Skeletal muscle cell (primary cell): ENCODE measurements around the gene SEMA3A.
A peak's percentile ranks its signal among the peaks of the same experiment; 100 is the strongest.
"Not testable (repeated sequence)": the region's sequence is repeated elsewhere in the genome, so short reads cannot be mapped to it uniquely, and the experiment has no call there.

ENCODE experiments used
- DNase-seq: peaks from one replicate; pipeline ENCODE4 v3.0.0-alpha.2; 2010; ENCODE audit warnings: low read depth
- H3K4me3 ChIP-seq: 2 replicates; pipeline ENCODE4 v1.5.1; 2011; ENCODE audit warnings: low read depth, mild to moderate bottlenecking, control low read depth, low read length, moderate library complexity

SEMA3A gene

DNA sequence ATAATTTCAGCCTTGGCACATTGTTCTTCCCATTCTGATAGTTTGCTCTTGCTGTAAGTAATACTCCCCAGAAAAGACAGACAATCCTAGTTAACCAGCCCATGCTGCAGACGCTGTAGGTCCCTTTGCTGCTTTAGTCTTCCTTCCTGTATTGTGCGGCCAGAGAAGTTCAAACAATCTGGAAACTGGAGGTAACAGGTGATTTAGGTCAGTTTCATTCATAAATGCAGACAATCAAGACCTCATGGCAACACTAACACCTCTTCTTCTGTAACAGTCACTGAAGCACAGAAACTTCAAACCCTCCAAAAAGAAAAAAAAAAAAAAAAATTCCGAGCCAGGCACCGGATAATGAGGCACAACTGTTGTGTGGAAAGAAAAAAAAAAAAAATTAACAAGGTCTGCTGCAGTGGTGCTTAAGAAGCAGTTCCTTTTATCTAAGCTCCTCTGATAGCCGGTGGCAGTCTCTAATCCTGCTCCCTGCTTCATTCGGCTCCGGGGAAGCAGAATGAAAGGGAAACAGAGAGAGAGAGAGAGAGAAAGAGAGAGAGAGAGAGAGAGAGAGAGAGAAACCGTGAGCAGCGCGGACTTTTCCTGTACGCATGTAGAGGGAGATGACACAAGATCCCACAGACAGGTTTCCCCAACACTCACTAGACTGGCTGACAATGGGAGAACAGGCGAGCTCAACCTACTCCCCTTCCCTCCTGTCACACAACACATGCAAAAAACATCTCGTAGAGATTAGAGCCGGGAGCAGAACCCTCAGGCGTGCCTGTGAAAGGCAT, at the start of gene SEMA3A:
SEMA3A (minus strand) TSS at position 306 of the 788 bp plus-strand sequence; CDS start at position 103, 203 bp downstream.
- peak; percentile 68 for DNase-seq
- peak within 1 kb of the TSS; percentile 58 for H3K4me3 ChIP-seq

GRCh38 chr7:84243037-84243436, 48.4 kb upstream of the SEMA3A start:
- not testable (repeated sequence) for H3K4me3 ChIP-seq, DNase-seq

GRCh38 chr7:84238596-84238995, 44.0 kb upstream of the SEMA3A start:
- DNase-seq = no peak
- H3K4me3 ChIP-seq = no peak overlapping the region

GRCh38 chr7:84237533-84238173, 43.1 kb upstream of the SEMA3A start:
- no peak overlapping the region for H3K4me3 ChIP-seq
- peak; percentile 89 for DNase-seq

DNA sequence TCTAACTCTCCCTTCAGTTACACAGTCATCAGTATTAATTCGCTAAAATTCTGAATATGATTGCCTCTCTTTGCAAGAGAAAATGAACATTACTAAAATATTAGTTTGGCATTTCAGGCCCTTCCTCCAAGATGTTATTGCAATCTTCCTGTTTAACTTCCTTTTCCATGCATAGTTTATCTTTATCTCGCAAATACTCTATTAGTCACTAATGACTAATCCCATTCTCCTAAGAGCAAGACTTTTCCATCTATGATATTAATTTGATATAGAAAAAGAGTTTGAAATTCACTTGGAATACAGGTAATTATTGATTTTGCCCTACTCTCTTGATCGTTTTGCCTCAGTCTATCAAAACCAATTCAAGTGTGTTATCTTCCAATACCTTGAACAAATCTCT, 41.8 kb upstream of the SEMA3A start:
- H3K4me3 ChIP-seq = no peak overlapping the region
- DNase-seq = no peak

DNA sequence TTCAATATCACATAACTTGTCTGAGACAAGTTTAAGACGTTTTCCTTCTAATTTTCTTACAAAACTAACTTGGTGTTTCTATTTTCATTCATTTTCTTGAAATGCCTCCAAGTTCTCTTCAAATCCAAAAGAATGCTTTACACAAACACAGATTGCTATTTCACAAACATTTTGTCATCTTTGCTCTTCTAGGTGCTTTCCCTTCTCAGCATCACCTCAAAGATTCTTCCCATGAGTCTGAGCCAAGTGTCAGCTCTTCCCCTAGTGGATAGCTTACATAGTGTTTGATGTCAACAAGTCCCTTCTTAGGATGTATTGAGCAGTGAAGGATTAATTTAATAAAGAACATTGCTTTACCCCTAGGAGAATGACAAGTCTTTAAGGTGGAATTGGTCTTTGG, 38.1 kb upstream of the SEMA3A start:
- H3K4me3 ChIP-seq = no peak overlapping the region
- peak; percentile 78 for DNase-seq

DNA sequence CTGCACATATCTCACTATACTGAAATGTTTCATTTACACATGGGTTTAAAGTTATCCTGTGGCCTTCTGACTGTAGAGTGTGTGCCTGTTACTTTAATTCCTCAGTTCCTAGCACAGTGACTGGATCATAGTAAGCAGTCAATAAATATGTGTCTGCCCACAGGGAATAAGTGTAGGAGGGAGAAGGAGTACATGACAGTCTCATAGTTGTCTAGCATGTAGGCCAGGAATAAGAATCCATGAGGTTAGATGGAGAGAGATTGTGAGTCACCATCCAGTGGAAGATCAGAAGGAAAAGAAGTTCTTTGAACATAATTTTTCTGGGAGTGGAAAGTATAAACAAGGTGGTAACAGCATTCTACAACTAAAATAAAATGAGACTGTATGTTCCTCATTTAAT, 36.6 kb upstream of the SEMA3A start:
- no peak overlapping the region for H3K4me3 ChIP-seq
- no peak for DNase-seq

- no peak overlapping the region for H3K4me3 ChIP-seq
- DNase-seq = no peak
Measured at GRCh38 chr7:84230491-84230890, 35.9 kb upstream of the SEMA3A start.

DNA sequence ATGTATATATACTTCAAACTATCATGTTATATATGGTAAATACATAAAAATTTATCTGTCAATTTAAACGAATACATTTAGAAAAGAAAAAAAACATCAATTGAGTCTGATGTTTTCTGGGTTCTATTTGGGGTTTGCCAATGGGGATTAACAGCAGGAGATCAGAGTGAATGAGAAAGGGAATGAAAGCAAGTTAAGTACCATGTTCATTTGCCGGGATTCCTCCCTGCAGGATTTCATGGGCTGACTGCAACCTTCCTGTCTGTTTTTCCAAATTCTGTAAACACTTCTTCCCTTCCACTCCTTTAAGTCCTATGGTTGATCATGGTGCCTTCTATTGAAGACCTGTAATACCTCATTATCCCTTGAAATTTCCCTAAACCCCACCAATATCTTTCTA, 33.9 kb upstream of the SEMA3A start:
- no peak for DNase-seq
- H3K4me3 ChIP-seq = no peak overlapping the region

DNA sequence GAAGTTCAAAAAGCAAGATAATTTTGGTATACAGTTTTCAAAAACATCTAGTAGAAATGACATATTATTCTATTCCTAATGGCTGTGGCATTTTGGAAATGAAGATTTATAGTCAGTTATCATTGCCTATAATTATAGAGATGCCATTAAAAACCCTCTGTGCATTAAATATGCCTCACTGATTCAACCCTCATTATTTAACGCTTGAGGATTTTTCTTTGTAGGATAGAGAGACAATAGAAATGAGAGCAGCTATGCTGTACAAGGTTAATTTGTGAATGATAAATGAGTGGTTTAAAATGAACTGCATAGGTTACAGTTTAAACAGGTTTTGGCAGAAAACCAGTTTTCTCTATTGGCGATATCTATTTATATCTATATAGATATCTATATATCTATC, 32.2 kb upstream of the SEMA3A start:
- H3K4me3 ChIP-seq = no peak overlapping the region
- no peak for DNase-seq

GRCh38 chr7:84224505-84224904, 29.9 kb upstream of the SEMA3A start:
- H3K4me3 ChIP-seq = no peak overlapping the region
- DNase-seq = no peak

- H3K4me3 ChIP-seq = no peak overlapping the region
- DNase-seq = no peak
Measured at GRCh38 chr7:84219310-84219709, 24.7 kb upstream of the SEMA3A start.

DNA sequence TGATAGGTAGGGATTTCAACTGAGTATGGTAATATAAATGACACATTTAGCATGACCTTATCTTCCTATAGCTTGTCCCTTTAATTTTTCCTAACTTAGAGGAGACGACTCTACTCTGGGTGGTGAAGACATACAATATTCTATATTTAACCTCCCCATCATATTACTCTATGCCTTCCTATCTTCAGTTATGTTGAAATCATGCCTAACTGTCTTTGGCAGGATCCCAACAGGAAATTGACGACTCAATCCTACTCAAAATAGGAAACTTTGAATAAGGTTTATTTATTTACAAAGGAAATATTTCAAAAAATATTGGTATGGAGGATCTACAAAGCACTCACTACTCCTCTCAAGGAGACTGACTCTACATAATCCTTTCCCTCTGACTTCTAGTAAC, 24.1 kb upstream of the SEMA3A start:
- H3K4me3 ChIP-seq = no peak overlapping the region
- DNase-seq = no peak

- H3K4me3 ChIP-seq = no peak overlapping the region
- DNase-seq = no peak
Measured at GRCh38 chr7:84216472-84216871, 21.9 kb upstream of the SEMA3A start.

DNA sequence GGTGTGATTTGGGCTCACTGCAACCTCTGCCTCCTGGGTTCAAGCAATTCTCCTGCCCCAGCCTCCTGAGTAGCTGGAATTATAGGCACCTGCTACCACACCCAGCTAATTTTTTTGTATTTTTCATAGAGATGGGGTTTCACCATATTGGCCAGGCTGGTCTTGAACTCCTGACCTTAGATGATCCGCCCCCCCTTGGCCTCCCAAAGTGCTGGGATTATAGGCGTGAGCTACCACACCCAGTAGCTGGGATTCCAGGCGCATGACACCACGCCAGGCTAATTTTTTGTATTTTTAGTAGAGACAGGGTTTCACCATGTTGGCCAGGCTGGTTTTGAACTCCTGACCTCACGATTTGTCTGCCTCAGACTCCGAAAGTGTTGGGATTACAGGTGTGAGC, 20.2 kb upstream of the SEMA3A start:
- DNase-seq = not testable (repeated sequence)

GRCh38 chr7:84210301-84210700, 15.7 kb upstream of the SEMA3A start:
- H3K4me3 ChIP-seq = no peak overlapping the region
- DNase-seq = no peak

More for the DNA sequence above, 20.2 kb upstream of the SEMA3A start:
- not testable (repeated sequence) for H3K4me3 ChIP-seq

DNA sequence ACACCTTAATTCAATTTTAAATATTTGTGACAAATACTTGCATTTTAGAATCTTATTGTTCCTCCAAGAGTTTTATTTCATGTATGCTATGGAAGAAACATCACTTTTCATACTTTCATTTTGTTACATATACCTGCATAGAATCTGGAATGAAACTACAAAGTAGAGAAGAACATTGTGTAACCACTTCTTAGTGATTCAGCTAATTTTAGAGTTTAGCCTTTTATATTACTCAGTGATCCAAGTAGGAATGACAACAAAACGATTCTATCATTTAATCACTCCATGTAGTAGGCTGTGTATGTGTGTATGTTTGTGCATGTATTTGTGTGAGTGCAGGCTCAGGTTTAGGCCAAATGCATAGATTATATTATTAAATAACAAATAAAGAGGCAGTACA, 14.4 kb upstream of the SEMA3A start:
- H3K4me3 ChIP-seq = no peak overlapping the region
- DNase-seq = no peak

- no peak overlapping the region for H3K4me3 ChIP-seq
- no peak for DNase-seq
Measured at GRCh38 chr7:84207615-84208014, 13.0 kb upstream of the SEMA3A start.

- no peak for DNase-seq
- no peak overlapping the region for H3K4me3 ChIP-seq
Measured at GRCh38 chr7:84207025-84207424, 12.4 kb upstream of the SEMA3A start.

DNA sequence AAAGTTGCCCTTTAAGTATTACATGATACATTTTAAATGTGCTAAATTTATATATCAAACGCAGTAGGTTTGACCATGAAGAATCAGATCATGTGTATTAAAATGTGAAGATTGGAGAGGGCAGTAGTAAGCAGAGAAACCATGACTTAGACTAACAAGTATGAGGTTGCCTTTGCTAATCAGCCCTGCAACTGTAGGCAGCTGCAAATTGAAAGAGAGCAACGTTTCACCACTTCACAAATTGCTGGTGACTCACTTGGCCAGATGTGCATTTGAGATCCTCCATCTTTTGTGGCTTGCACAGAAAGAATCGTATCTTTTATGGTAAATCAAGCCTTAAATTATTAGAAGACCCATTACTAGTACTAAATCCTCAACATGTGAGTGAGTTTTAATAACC, 10.1 kb upstream of the SEMA3A start:
- peak; percentile 75 for DNase-seq
- H3K4me3 ChIP-seq = no peak overlapping the region

- no peak overlapping the region for H3K4me3 ChIP-seq
- DNase-seq = no peak
Measured at GRCh38 chr7:84202855-84203254, 8.3 kb upstream of the SEMA3A start.
